UCSD-AML1 (cell line): ENCODE measurements around the gene PRSS57.
"Not testable (repeated sequence)": the region's sequence is repeated elsewhere in the genome, so short reads cannot be mapped to it uniquely, and the experiment has no call there.

ENCODE experiments used
- DNase-seq: peaks from one replicate; lab custom pipeline; 2025; ENCODE audit not compliant: unreplicated experiment; lab: John Stamatoyannopoulos, UW

The PRSS57 gene

GRCh38 chr19:698529-698928 is 3.3 kb upstream of the PRSS57 start:
- not testable (repeated sequence) for DNase-seq

- DNase-seq: no peak
These were observed 536 bp downstream of the PRSS57 start for GRCh38 chr19:694481-695351.

GRCh38 chr19:690203-690602 is 5.0 kb downstream of the PRSS57 start:
- DNase-seq: no peak

GRCh38 chr19:688992-689391 is 6.3 kb downstream of the PRSS57 start:
- no peak for DNase-seq

- DNase-seq: no peak
These were observed 7.0 kb downstream of the PRSS57 start for GRCh38 chr19:688214-688613.

GRCh38 chr19:687569-688166 is 7.6 kb downstream of the PRSS57 start:
- DNase-seq: no peak

GRCh38 chr19:686589-687297 is 8.5 kb downstream of the PRSS57 start:
- DNase-seq: no peak

- DNase-seq: no peak
These were observed 9.8 kb downstream of the PRSS57 start for GRCh38 chr19:685454-685931.

GRCh38 chr19:682678-683320 is 12.5 kb downstream of the PRSS57 start:
- DNase-seq: no peak

GRCh38 chr19:681029-682019 is 13.9 kb downstream of the PRSS57 start:
- DNase-seq: no peak

GRCh38 chr19:680287-681028 is 14.8 kb downstream of the PRSS57 start:
- DNase-seq: peak; percentile 100

- DNase-seq: peak; percentile 42
These were observed 15.6 kb downstream of the PRSS57 start for GRCh38 chr19:679418-680286.

- DNase-seq: no peak
These were observed 16.4 kb downstream of the PRSS57 start for GRCh38 chr19:678791-679388.

- DNase-seq: no peak
These were observed 17.4 kb downstream of the PRSS57 start for GRCh38 chr19:677601-678436.

GRCh38 chr19:677201-677600 is 18.1 kb downstream of the PRSS57 start:
- DNase-seq: no peak

GRCh38 chr19:676339-677105 is 18.7 kb downstream of the PRSS57 start, which contains the start of gene FSTL3:
TSS of gene FSTL3 (plus strand) at chr19:676392. CDS start at chr19:676424, 32 bp downstream.
- no peak for DNase-seq
